Measurements from ENCODE around the gene OSBPL10.

GRCh38 chr3:32002561-32003368 is 21.7 kb upstream of the OSBPL10 start:
- no peak for TF ChIP-seq POLR2A (IDR thresholded peaks at IDR 0.05)
- TF ChIP-seq CTCF (IDR thresholded peaks at IDR 0.05) = no peak
